GM23248 (cell line): ENCODE results near the gene AP2A2. TPM values are rescaled to one million over a fixed set of nuclear protein-coding genes. Genes with fewer than 3 reads are reported as not detected.

Experiments used
- DNase-seq: peaks from one replicate; pipeline ENCODE4 v3.0.0-alpha.2; 2015
- H2AFZ ChIP-seq: fragments of 200-600 bp; sonication (generic); 2 replicates; pipeline ENCODE4 v1.6.1; 2016; ENCODE audit warnings: antibody characterized with exemption
- H3F3A ChIP-seq: fragments of 200-600 bp; sonication (generic); 2 replicates; pipeline ENCODE4 v1.6.1; 2016; ENCODE audit warnings: mild to moderate bottlenecking, antibody characterized with exemption, mixed run types; ENCODE audit not compliant: insufficient read depth
- H3K27ac ChIP-seq: fragments of 200-600 bp; sonication (generic); 2 replicates; pipeline ENCODE4 v1.5.1; 2016; ENCODE audit warnings: mild to moderate bottlenecking
- H3K27me3 ChIP-seq: fragments of 200-600 bp; sonication (generic); replicated peaks from 2 replicates; pipeline ENCODE4 v1.6.1; 2016; ENCODE audit warnings: mild to moderate bottlenecking; ENCODE audit not compliant: insufficient read depth
- H3K36me3 ChIP-seq: fragments of 200-600 bp; sonication (generic); 2 replicates; pipeline ENCODE4 v1.6.1; 2016; ENCODE audit warnings: low read depth, mild to moderate bottlenecking
- H3K4me1 ChIP-seq: fragments of 200-600 bp; sonication (generic); 2 replicates; pipeline ENCODE4 v1.6.1; 2016; ENCODE audit warnings: mild to moderate bottlenecking; ENCODE audit not compliant: insufficient read depth
- H3K4me2 ChIP-seq: fragments of 200-600 bp; sonication (generic); one replicate; pipeline ENCODE4 v1.6.1; 2016; ENCODE audit warnings: mild to moderate bottlenecking; ENCODE audit not compliant: unreplicated experiment
- H3K4me3 ChIP-seq: fragments of 200-600 bp; sonication (generic); 2 replicates; pipeline ENCODE4 v1.5.1; 2016; ENCODE audit warnings: mild to moderate bottlenecking
- H3K79me2 ChIP-seq: fragments of 200-600 bp; sonication (generic); 2 replicates; pipeline ENCODE4 v1.6.1; 2016; ENCODE audit warnings: mild to moderate bottlenecking; ENCODE audit not compliant: insufficient read depth
- H3K9ac ChIP-seq: fragments of 200-600 bp; sonication (generic); 2 replicates; pipeline ENCODE4 v1.6.1; 2016; ENCODE audit warnings: mild to moderate bottlenecking
- H3K9me2 ChIP-seq: fragments of 200-600 bp; sonication (generic); 2 replicates; pipeline ENCODE4 v1.6.1; 2016; ENCODE audit warnings: mixed run types, mild to moderate bottlenecking, moderate library complexity; ENCODE audit not compliant: insufficient read depth
- H3K9me3 ChIP-seq: fragments of 200-600 bp; sonication (generic); one replicate; pipeline ENCODE4 v1.6.1; 2017; ENCODE audit warnings: low read depth
- H4K20me1 ChIP-seq: fragments of 200-600 bp; sonication (generic); 2 replicates; pipeline ENCODE4 v1.6.0; 2016; ENCODE audit not compliant: insufficient read depth
- EZH2 ChIP-seq: fragments of 200-600 bp; sonication (generic); IDR thresholded peaks from 2 replicates; pipeline ENCODE4 v1.6.1; 2018; ENCODE audit warnings: antibody characterized with exemption, mild to moderate bottlenecking; ENCODE audit not compliant: insufficient read depth, poor library complexity, severe bottlenecking
- EZH2phosphoT487 ChIP-seq: fragments of 200-600 bp; sonication (generic); IDR thresholded peaks from 2 replicates; pipeline ENCODE4 v1.6.1; 2018; ENCODE audit warnings: antibody characterized with exemption, moderate library complexity, mild to moderate bottlenecking, low read depth; ENCODE audit not compliant: insufficient read depth
- WGBS, 2 experiments: methylation state at CpG; one replicate each; pipeline ENCODE4 v1.1.6; 2015 to 2017; ENCODE audit warnings: low lambda C conversion rate in 2 of 2, low coverage in 1 of 2; ENCODE audit errors: missing lambda C conversion rate in 2 of 2; 5-methylcytosine and 5-hydroxymethylcytosine counted together
- in situ Hi-C: fragments of 300-500 bp; cut with MboI; formaldehyde crosslinking; loops from 2 replicates; pipeline ENCODE4 v1.15.0; 2020
- polyA plus RNA-seq: library from polyadenylated mRNA; unstranded; fragments of >200 nt; fragmentation: Nextera tagmentation; extraction: Ambion mirVana; gene quantifications from 2 replicates; pipeline ENCODE4 v1.2.1, GENCODE V29; 2016
- total RNA-seq: library from RNA; depleted of rRNA; stranded (reverse); fragments of >200 nt; shearing (Covaris generic); gene quantifications from 2 replicates; pipeline ENCODE4 v1.2.3, GENCODE V29; 2014

The AP2A2 gene
- total and polyA plus RNA-seq, 2 experiments from 2014 or later = 31.1 to 38.3 TPM

GRCh38 chr11:893008-893654 lies 32.5 kb upstream of the AP2A2 start:
- H3K27ac ChIP-seq = no peak overlapping the region
- TF ChIP-seq EZH2phosphoT487 (no peak), EZH2 (no peak)
- no peak for DNase-seq
- H3K79me2 ChIP-seq = no peaks in the 10 kb centered on the region
- H3F3A ChIP-seq = no peaks in the 10 kb centered on the region
- no peak overlapping the region for H3K4me3 ChIP-seq
- no peaks in the 10 kb centered on the region for H3K9me2 ChIP-seq
- H4K20me1 ChIP-seq = no peaks in the 10 kb centered on the region
- no peaks in the 10 kb centered on the region for H3K36me3 ChIP-seq
- no peak overlapping the region for H3K4me2 ChIP-seq
- no peak overlapping the region for H3K9ac ChIP-seq
- no peaks in the 10 kb centered on the region for H3K9me3 ChIP-seq
- in situ Hi-C loops = no loop called here
- H3K27me3 ChIP-seq = no peaks in the 10 kb centered on the region
- H2AFZ ChIP-seq = no peak overlapping the region
- H3K4me1 ChIP-seq = no peaks in the 10 kb centered on the region
- WGBS, 2 experiments = 84 to 86% methylated on average over 12 to 13 of the region's 13 CpGs

GRCh38 chr11:894575-895201 lies 31.0 kb upstream of the AP2A2 start:
- Histone ChIP-seq H4K20me1 (no peaks in the 10 kb centered on the region), H3K4me3 (no peak overlapping the region), H3K9me2 (no peaks in the 10 kb centered on the region), H2AFZ (no peak overlapping the region), H3K4me2 (no peak overlapping the region), H3K4me1 (no peaks in the 10 kb centered on the region), H3F3A (no peaks in the 10 kb centered on the region), H3K9ac (no peak overlapping the region), H3K9me3 (no peaks in the 10 kb centered on the region), H3K36me3 (no peaks in the 10 kb centered on the region), H3K27ac (no peak overlapping the region), H3K79me2 (no peaks in the 10 kb centered on the region), H3K27me3 (no peaks in the 10 kb centered on the region)
- WGBS, 2 experiments = 90% methylated on average over 12 of the region's 12 CpGs
- no peak for DNase-seq
- in situ Hi-C loops = no loop called here
- no peak for TF ChIP-seq EZH2phosphoT487
- TF ChIP-seq EZH2 = no peak

- Histone ChIP-seq H2AFZ (no peak overlapping the region), H3K4me3 (no peak overlapping the region), H3K9me3 (no peaks in the 10 kb centered on the region), H4K20me1 (no peaks in the 10 kb centered on the region), H3K79me2 (no peaks in the 10 kb centered on the region), H3K9ac (no peak overlapping the region), H3K9me2 (no peaks in the 10 kb centered on the region), H3K36me3 (no peaks in the 10 kb centered on the region; the same call in 1 of the 2 replicates), H3K4me1 (no peaks in the 10 kb centered on the region), H3K4me2 (no peak overlapping the region), H3F3A (no peaks in the 10 kb centered on the region), H3K27ac (no peak overlapping the region), H3K27me3 (no peaks in the 10 kb centered on the region)
- in situ Hi-C loops = no loop called here
- no peak for TF ChIP-seq EZH2
- no peak for TF ChIP-seq EZH2phosphoT487
- no peak for DNase-seq
- WGBS, 2 experiments = 82 to 89% methylated on average over 17 to 24 of the region's 26 CpGs
Measured at GRCh38 chr11:895331-896110, 30.1 kb upstream of the AP2A2 start.

GRCh38 chr11:897253-898142 lies 28.2 kb upstream of the AP2A2 start:
- Histone ChIP-seq H3K4me3 (no peak overlapping the region), H3K79me2 (no peaks in the 10 kb centered on the region), H4K20me1 (no peaks in the 10 kb centered on the region), H3F3A (no peaks in the 10 kb centered on the region), H3K27me3 (no peaks in the 10 kb centered on the region), H2AFZ (no peak overlapping the region), H3K4me1 (no peaks in the 10 kb centered on the region), H3K9ac (no peak overlapping the region), H3K9me2 (no peaks in the 10 kb centered on the region), H3K9me3 (no peaks in the 10 kb centered on the region), H3K36me3 (peaks cover 4% of the 10 kb centered on the region; the same call in 1 of the 2 replicates), H3K4me2 (no peak overlapping the region), H3K27ac (no peak overlapping the region)
- 85 to 92% methylated on average over 14 to 15 of the region's 17 CpGs for WGBS, 2 experiments
- in situ Hi-C loops = no loop called here
- no peak for TF ChIP-seq EZH2
- no peak for TF ChIP-seq EZH2phosphoT487
- DNase-seq = no peak
